Measurements from ENCODE around the gene POC1B.

Gene POC1B

GRCh38 chr12:89383235-89384049, 142.4 kb downstream of the POC1B start:
- DNase-seq, result no peak

DNA sequence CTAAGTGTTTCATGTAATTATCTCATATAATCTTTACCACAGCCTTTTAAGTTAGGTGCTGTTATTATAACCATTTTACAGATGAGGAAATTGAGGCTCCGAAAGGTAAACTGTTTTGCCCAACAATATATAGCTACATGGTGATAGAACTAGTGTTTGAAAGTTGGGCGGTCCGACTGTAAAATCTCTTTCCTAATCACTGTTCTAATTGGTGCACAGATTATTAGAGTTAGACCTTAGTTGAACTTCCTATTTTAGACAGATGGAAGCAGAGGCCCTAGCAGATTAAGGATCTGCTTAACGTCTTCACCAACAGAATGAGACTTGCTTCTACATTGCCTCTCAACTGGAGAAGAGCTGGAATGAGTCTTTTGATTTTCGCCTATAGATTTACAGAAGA, 143.5 kb downstream of the POC1B start:
- no peak for DNase-seq

- DNase-seq, result no peak
Observed at GRCh38 chr12:89379839-89380467, 145.9 kb downstream of the POC1B start.

DNA sequence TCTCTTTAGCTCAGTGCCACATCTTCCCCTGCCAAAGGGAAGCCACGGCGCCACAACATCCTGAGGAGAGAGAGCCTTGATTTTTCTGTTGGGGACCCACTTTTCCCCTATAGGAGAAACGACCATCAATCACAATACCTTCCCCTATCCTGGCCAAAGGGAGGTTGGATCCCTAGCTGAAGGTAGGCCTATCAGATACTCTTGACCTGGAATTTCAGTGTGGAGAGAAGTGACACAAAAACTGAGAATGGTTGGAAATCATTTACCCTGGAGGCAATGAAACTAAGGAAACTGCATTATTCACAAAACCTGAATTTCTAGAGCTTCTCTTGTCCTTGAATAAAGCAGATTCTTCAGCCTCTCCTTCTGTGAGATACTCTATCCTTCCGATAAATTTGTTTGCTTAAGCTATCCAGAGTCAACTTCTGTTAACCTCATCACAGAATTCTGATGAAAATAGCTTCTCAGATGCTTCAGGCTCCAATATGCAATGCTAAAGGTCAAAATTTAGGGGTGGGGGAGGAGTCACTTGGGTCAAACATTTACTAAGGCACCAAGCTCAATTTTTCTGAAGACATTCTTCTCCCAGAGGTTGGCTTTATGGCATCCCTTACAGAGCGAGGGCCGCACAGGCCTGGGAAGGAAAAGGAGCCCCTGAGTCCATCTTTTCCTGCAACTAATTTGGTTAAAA, 146.6 kb downstream of the POC1B start:
- no peak for DNase-seq

DNA sequence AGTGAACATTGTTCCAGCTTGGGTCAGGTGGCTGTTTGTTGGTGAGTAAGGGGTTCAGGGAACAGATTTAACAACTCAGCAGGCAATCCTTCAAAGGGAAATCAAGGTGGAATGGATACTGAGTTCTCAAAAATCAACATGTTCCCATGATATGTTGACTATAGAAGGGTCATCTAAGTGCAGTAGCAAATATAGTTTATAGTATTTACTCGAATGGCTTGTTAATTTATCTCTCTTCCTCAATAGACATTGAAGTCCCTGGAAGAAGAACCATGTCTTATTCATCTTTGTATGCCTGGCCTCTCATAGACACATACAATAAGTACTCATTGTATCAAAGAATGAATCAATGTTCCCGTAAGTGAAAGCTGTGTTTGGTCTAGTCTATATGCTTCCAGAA, 149.0 kb downstream of the POC1B start:
- DNase-seq, result no peak

GRCh38 chr12:89376202-89376529, 149.7 kb downstream of the POC1B start:
- no peak for DNase-seq

DNA sequence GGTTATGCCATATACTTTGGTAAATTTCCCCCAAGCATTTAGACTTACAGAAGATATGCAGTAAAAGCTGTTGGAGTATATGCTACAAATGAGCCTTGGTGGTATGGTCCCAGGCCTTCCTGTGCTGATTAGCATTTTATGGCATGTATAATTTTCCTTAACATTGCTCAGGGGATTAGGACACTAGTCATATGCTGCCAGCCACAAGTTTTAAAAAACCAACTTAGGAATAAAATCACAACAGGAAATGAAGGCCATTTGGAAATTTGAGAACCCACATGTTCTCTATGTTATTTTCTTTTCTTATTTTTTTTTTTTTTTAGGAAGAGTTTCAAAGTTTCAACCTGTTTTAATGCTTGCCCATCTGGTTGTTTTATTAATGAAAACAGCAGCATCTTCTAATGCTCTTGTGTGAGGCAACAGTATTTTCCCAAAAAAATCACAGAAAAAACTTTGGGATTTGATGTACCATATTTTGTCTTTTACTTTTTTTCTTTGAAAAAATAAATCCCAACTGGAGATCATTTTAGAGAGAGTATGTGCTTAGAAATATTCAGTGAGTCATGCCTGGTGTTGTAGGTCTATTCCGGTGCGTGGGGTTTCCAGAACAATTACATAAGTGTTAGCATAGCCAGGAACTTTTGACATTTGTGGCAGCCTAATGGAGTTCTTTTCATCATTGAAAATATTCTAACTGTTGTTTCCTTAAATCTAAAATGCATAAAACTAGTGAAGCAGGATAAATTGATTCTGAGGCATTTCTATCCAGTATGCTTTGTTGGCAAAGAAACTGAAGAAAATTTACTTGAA, 151.9 kb downstream of the POC1B start:
- no peak for DNase-seq

DNA sequence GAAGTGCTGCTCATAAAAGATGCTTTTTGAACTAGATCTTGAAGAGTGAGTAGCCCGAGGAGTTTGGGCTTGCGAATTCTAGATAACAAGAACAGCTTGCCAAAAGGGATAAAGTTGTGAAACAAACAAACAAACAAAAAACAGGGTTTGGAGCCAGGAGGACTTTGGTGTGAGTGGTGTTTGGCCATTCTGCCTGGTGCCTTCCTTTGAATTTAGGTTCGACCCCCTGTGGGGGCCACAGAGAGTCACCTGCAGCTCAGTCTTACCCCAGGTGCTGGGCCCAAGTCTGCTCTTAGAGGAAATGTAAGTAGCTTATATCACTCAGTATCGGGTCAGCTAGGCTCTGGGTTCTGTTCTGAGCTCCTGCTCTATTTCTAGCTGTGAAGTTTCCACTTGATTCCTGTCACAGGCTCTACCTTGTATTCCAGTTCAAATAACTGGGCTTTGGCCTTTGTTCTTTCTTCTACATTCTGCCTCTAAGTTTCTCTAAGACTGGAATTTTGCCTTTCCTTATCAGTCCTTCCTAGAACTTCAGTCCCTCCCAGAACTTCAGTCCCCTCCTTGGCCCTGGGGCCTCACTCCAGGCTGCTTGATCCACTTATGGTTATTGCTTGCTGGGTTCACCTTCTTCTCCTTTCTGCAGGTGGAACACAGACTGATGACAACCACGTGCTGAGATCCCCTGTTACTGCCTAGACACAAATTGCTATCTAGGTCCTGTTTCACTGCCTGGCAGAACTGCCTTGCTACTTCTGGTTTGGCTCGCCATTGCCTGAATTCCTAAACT, 153.1 kb downstream of the POC1B start:
- DNase-seq, result no peak

DNA sequence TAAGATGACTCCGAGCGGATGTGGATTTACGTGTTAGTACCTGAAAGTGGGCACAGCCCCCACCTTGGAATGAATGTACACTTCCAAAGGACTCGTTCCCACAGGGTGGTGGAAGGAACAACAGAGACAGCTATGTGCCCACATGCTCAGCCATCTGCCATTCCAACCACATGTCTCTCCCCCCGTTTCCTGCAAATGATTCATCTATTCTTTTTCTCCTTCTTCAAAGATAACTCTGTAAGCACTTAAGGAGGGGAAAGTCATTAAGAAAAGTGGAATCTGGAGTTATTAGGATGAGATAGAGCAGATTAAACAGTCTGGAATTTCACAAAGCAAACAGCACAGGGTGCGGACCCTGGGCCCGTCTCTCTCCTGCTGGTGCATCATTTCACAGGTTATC, 155.0 kb downstream of the POC1B start:
- no peak for DNase-seq

DNA sequence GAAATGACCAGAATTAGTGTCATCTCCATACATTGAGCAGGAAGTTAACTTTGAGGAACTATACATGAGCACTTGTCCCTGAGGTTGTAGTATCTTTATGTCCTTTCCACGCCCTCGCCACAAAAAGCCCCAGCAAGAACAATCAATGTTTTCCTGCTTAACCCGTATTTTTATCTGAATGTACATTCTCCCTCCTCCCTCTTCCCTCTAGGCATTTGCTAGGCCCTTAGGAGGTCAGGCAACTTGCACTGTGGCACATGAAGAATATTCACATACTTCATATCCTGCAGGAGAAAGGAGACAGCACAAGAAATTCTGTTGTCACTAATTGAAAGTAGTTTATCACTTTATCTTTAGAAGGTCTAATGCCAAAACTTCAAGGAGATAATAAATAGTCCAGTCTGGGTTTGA, 155.4 kb downstream of the POC1B start:
- DNase-seq, result no peak
